HEK293 (cell line): ENCODE results near the gene ROPN1L.

Experiments used
- BCL11A ChIP-seq: fragments of 450-650 bp; formaldehyde crosslinking; IDR thresholded peaks from 2 replicates; pipeline ENCODE4 v1.5.1; 2016; ENCODE audit warnings: low read depth, missing biosample characterization, missing genetic modification characterization
- KLF16 ChIP-seq: fragments of 450-650 bp; formaldehyde crosslinking; IDR thresholded peaks from 2 replicates; pipeline ENCODE4 v1.5.1; 2017; ENCODE audit warnings: missing biosample characterization, missing genetic modification characterization
- RBAK ChIP-seq: fragments of 450-650 bp; formaldehyde crosslinking; IDR thresholded peaks from 2 replicates; pipeline ENCODE4 v1.5.1; 2016; ENCODE audit warnings: missing biosample characterization, missing genetic modification characterization
- REPIN1 ChIP-seq: fragments of 450-650 bp; formaldehyde crosslinking; IDR thresholded peaks from 2 replicates; pipeline ENCODE4 v1.5.1; 2017; ENCODE audit warnings: missing biosample characterization, missing genetic modification characterization, low read depth
- YY2 ChIP-seq: fragments of 450-650 bp; formaldehyde crosslinking; IDR thresholded peaks from 2 replicates; pipeline ENCODE4 v1.5.1; 2016; ENCODE audit warnings: missing biosample characterization, missing genetic modification characterization
- ZBTB17 ChIP-seq: fragments of 450-650 bp; formaldehyde crosslinking; IDR thresholded peaks from 2 replicates; pipeline ENCODE4 v1.5.1; 2016; ENCODE audit warnings: missing biosample characterization, missing genetic modification characterization
- ZBTB20 ChIP-seq: fragments of 450-650 bp; formaldehyde crosslinking; IDR thresholded peaks from 2 replicates; pipeline ENCODE4 v1.5.1; 2016; ENCODE audit warnings: missing biosample characterization, missing genetic modification characterization
- ZBTB21 ChIP-seq: fragments of 450-650 bp; formaldehyde crosslinking; IDR thresholded peaks from 2 replicates; pipeline ENCODE4 v1.5.1; 2017; ENCODE audit warnings: missing biosample characterization, missing genetic modification characterization
- ZBTB8A ChIP-seq: fragments of 450-650 bp; formaldehyde crosslinking; IDR thresholded peaks from 2 replicates; pipeline ENCODE4 v1.5.1; 2016; ENCODE audit warnings: missing biosample characterization, missing genetic modification characterization
- ZNF112 ChIP-seq: fragments of 450-650 bp; formaldehyde crosslinking; IDR thresholded peaks from 2 replicates; pipeline ENCODE4 v1.5.0; 2017; ENCODE audit warnings: missing biosample characterization, missing genetic modification characterization
- ZNF114 ChIP-seq: fragments of 450-650 bp; formaldehyde crosslinking; IDR thresholded peaks from 2 replicates; pipeline ENCODE4 v1.5.0; 2017; ENCODE audit warnings: missing biosample characterization, missing genetic modification characterization
- ZNF394 ChIP-seq: fragments of 450-650 bp; formaldehyde crosslinking; IDR thresholded peaks from 2 replicates; pipeline ENCODE4 v1.5.1; 2016; ENCODE audit warnings: missing biosample characterization, missing genetic modification characterization, mild to moderate bottlenecking, moderate library complexity, borderline replicate concordance
- ZNF514 ChIP-seq: fragments of 450-650 bp; formaldehyde crosslinking; IDR thresholded peaks from 2 replicates; pipeline ENCODE4 v1.5.1; 2016; ENCODE audit warnings: missing biosample characterization, missing genetic modification characterization
- ZNF555 ChIP-seq: fragments of 450-650 bp; formaldehyde crosslinking; conservative IDR thresholded peaks from 2 replicates; pipeline ENCODE4 v1.5.1; 2017; ENCODE audit warnings: missing biosample characterization, mild to moderate bottlenecking, missing genetic modification characterization, inconsistent platforms
- ZNF560 ChIP-seq: fragments of 450-650 bp; formaldehyde crosslinking; IDR thresholded peaks from 2 replicates; pipeline ENCODE4 v1.5.1; 2017; ENCODE audit warnings: missing biosample characterization, missing genetic modification characterization, borderline replicate concordance
- ZNF621 ChIP-seq: fragments of 450-650 bp; formaldehyde crosslinking; IDR thresholded peaks from 2 replicates; pipeline ENCODE4 v1.5.1; 2017; ENCODE audit warnings: missing biosample characterization, missing genetic modification characterization
- ZNF776 ChIP-seq: fragments of 450-650 bp; formaldehyde crosslinking; IDR thresholded peaks from 2 replicates; pipeline ENCODE4 v1.5.0; 2017; ENCODE audit warnings: missing biosample characterization, missing genetic modification characterization, borderline replicate concordance
- ZNF837 ChIP-seq: fragments of 450-650 bp; formaldehyde crosslinking; IDR thresholded peaks from 2 replicates; pipeline ENCODE4 v1.5.1; 2016; ENCODE audit warnings: missing biosample characterization, missing genetic modification characterization
- TF ChIP-seq, protein P1 (sequence below): fragments of 450-650 bp; formaldehyde crosslinking; IDR thresholded peaks from 2 replicates; pipeline ENCODE4 v1.5.1; 2016; ENCODE audit warnings: missing biosample characterization, missing genetic modification characterization
- TF ChIP-seq, protein P2 (sequence below): fragments of 450-650 bp; formaldehyde crosslinking; IDR thresholded peaks from 2 replicates; pipeline ENCODE4 v1.5.1; 2016; ENCODE audit warnings: missing biosample characterization, missing genetic modification characterization
- TF ChIP-seq, protein P3 (sequence below): fragments of 450-650 bp; formaldehyde crosslinking; IDR thresholded peaks from 2 replicates; pipeline ENCODE4 v1.5.1; 2016; ENCODE audit warnings: missing biosample characterization, missing genetic modification characterization
- TF ChIP-seq, protein P4 (sequence below): fragments of 450-650 bp; formaldehyde crosslinking; conservative IDR thresholded peaks from 2 replicates; pipeline ENCODE4 v1.5.1; 2016; ENCODE audit warnings: low read depth, missing biosample characterization, missing genetic modification characterization
- TF ChIP-seq, protein P5 (sequence below): fragments of 450-650 bp; formaldehyde crosslinking; IDR thresholded peaks from 2 replicates; pipeline ENCODE4 v1.5.1; 2016; ENCODE audit warnings: missing biosample characterization, missing genetic modification characterization
- TF ChIP-seq, protein P6 (sequence below): fragments of 450-650 bp; formaldehyde crosslinking; IDR thresholded peaks from 2 replicates; pipeline ENCODE4 v1.5.1; 2016; ENCODE audit warnings: missing biosample characterization, missing genetic modification characterization
- TF ChIP-seq, protein P7 (sequence below): fragments of 450-650 bp; formaldehyde crosslinking; IDR thresholded peaks from 2 replicates; pipeline ENCODE4 v1.5.1; 2016; ENCODE audit warnings: missing biosample characterization, missing genetic modification characterization

ROPN1L gene

DNA sequence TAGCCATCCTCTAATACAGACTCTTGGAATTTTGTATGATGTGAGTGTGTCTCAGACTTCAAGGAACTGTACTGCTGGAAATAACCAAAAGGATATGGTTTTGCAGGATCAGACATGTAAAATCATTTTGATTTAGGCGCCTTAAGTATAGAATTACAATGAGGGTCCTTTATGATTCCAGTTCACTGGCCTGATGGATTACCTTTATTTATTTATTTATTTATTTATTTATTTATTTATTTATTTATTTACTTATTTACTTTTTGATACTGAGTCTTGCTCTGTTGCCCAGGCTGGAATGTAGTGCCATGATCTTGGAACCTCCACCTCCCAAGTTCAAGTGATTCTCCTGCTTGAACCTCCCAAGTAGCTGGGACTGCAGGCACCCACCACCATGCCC is 37.9 kb upstream of the ROPN1L start (continued):
- TF ChIP-seq, protein P1, sequence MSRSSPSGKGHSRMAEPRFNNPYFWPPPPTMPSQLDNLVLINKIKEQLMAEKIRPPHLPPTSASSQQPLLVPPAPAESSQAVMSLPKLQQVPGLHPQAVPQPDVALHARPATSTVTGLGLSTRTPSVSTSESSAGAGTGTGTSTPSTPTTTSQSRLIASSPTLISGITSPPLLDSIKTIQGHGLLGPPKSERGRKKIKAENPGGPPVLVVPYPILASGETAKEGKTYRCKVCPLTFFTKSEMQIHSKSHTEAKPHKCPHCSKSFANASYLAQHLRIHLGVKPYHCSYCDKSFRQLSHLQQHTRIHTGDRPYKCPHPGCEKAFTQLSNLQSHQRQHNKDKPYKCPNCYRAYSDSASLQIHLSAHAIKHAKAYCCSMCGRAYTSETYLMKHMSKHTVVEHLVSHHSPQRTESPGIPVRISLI (tag by site-specific recombination), result no peak
- TF ChIP-seq, protein P2, sequence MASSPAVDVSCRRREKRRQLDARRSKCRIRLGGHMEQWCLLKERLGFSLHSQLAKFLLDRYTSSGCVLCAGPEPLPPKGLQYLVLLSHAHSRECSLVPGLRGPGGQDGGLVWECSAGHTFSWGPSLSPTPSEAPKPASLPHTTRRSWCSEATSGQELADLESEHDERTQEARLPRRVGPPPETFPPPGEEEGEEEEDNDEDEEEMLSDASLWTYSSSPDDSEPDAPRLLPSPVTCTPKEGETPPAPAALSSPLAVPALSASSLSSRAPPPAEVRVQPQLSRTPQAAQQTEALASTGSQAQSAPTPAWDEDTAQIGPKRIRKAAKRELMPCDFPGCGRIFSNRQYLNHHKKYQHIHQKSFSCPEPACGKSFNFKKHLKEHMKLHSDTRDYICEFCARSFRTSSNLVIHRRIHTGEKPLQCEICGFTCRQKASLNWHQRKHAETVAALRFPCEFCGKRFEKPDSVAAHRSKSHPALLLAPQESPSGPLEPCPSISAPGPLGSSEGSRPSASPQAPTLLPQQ (tag by site-specific recombination), result no peak
- TF ChIP-seq, protein P3, sequence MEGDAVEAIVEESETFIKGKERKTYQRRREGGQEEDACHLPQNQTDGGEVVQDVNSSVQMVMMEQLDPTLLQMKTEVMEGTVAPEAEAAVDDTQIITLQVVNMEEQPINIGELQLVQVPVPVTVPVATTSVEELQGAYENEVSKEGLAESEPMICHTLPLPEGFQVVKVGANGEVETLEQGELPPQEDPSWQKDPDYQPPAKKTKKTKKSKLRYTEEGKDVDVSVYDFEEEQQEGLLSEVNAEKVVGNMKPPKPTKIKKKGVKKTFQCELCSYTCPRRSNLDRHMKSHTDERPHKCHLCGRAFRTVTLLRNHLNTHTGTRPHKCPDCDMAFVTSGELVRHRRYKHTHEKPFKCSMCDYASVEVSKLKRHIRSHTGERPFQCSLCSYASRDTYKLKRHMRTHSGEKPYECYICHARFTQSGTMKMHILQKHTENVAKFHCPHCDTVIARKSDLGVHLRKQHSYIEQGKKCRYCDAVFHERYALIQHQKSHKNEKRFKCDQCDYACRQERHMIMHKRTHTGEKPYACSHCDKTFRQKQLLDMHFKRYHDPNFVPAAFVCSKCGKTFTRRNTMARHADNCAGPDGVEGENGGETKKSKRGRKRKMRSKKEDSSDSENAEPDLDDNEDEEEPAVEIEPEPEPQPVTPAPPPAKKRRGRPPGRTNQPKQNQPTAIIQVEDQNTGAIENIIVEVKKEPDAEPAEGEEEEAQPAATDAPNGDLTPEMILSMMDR (tag by site-specific recombination), result no peak
- TF ChIP-seq, protein P4, sequence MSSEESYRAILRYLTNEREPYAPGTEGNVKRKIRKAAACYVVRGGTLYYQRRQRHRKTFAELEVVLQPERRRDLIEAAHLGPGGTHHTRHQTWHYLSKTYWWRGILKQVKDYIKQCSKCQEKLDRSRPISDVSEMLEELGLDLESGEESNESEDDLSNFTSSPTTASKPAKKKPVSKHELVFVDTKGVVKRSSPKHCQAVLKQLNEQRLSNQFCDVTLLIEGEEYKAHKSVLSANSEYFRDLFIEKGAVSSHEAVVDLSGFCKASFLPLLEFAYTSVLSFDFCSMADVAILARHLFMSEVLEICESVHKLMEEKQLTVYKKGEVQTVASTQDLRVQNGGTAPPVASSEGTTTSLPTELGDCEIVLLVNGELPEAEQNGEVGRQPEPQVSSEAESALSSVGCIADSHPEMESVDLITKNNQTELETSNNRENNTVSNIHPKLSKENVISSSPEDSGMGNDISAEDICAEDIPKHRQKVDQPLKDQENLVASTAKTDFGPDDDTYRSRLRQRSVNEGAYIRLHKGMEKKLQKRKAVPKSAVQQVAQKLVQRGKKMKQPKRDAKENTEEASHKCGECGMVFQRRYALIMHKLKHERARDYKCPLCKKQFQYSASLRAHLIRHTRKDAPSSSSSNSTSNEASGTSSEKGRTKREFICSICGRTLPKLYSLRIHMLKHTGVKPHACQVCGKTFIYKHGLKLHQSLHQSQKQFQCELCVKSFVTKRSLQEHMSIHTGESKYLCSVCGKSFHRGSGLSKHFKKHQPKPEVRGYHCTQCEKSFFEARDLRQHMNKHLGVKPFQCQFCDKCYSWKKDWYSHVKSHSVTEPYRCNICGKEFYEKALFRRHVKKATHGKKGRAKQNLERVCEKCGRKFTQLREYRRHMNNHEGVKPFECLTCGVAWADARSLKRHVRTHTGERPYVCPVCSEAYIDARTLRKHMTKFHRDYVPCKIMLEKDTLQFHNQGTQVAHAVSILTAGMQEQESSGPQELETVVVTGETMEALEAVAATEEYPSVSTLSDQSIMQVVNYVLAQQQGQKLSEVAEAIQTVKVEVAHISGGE (tag by site-specific recombination), result peak; percentile 78
- TF ChIP-seq, protein P5, sequence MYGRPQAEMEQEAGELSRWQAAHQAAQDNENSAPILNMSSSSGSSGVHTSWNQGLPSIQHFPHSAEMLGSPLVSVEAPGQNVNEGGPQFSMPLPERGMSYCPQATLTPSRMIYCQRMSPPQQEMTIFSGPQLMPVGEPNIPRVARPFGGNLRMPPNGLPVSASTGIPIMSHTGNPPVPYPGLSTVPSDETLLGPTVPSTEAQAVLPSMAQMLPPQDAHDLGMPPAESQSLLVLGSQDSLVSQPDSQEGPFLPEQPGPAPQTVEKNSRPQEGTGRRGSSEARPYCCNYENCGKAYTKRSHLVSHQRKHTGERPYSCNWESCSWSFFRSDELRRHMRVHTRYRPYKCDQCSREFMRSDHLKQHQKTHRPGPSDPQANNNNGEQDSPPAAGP (tag by site-specific recombination), result no peak
- TF ChIP-seq ZNF837 (tag by site-specific recombination), result no peak
- TF ChIP-seq REPIN1 (tag by site-specific recombination), result no peak
- TF ChIP-seq KLF16, result no peak
- TF ChIP-seq, protein P6, sequence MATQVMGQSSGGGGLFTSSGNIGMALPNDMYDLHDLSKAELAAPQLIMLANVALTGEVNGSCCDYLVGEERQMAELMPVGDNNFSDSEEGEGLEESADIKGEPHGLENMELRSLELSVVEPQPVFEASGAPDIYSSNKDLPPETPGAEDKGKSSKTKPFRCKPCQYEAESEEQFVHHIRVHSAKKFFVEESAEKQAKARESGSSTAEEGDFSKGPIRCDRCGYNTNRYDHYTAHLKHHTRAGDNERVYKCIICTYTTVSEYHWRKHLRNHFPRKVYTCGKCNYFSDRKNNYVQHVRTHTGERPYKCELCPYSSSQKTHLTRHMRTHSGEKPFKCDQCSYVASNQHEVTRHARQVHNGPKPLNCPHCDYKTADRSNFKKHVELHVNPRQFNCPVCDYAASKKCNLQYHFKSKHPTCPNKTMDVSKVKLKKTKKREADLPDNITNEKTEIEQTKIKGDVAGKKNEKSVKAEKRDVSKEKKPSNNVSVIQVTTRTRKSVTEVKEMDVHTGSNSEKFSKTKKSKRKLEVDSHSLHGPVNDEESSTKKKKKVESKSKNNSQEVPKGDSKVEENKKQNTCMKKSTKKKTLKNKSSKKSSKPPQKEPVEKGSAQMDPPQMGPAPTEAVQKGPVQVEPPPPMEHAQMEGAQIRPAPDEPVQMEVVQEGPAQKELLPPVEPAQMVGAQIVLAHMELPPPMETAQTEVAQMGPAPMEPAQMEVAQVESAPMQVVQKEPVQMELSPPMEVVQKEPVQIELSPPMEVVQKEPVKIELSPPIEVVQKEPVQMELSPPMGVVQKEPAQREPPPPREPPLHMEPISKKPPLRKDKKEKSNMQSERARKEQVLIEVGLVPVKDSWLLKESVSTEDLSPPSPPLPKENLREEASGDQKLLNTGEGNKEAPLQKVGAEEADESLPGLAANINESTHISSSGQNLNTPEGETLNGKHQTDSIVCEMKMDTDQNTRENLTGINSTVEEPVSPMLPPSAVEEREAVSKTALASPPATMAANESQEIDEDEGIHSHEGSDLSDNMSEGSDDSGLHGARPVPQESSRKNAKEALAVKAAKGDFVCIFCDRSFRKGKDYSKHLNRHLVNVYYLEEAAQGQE (tag by site-specific recombination), result peak; percentile 74; the same call in 1 of the 2 replicates
- TF ChIP-seq ZNF514 (tag by site-specific recombination), result 0 out of 2 replicates have a peak, but pooled peaks have one; percentile 69
- TF ChIP-seq YY2 (tag by site-specific recombination), result no peak
- peak; percentile 60; the same call in 1 of the 2 replicates for TF ChIP-seq ZNF560 (tag by site-specific recombination)
- no peak for TF ChIP-seq ZNF114 (tag by site-specific recombination)
- TF ChIP-seq ZBTB8A (tag by site-specific recombination), result peak; percentile 59
- TF ChIP-seq ZBTB20 (tag by site-specific recombination), result no peak
- peak; percentile 92; the same call in 1 of the 2 replicates for TF ChIP-seq ZNF394 (tag by site-specific recombination)
- TF ChIP-seq ZNF112 (tag by site-specific recombination), result no peak
- no peak for TF ChIP-seq ZBTB17 (tag by site-specific recombination)
- TF ChIP-seq ZNF621 (tag by site-specific recombination), result no peak
- 0 out of 2 replicates have a peak, but pooled peaks have one; percentile 29 for TF ChIP-seq ZBTB21 (tag by site-specific recombination)
- TF ChIP-seq, protein P7, sequence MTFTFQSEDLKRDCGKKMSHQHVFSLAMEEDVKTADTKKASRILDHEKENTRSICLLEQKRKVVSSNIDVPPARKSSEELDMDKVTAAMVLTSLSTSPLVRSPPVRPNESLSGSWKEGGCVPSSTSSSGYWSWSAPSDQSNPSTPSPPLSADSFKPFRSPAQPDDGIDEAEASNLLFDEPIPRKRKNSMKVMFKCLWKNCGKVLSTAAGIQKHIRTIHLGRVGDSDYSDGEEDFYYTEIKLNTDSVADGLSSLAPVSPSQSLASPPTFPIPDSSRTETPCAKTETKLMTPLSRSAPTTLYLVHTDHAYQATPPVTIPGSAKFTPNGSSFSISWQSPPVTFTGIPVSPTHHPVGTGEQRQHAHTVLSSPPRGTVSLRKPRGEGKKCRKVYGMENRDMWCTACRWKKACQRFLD, result peak; percentile 74; the same call in 1 of the 2 replicates
- TF ChIP-seq ZNF555, result peak; percentile 81
- TF ChIP-seq ZNF776, result no peak
- peak; percentile 83; the same call in 1 of the 2 replicates for TF ChIP-seq RBAK (tag by site-specific recombination)
- no peak for TF ChIP-seq BCL11A (tag by site-specific recombination)
